ENCODE results near the gene SPCS3.
"Not testable (repeated sequence)": the region's sequence is repeated elsewhere in the genome, so short reads cannot be mapped to it uniquely, and the experiment has no call there.

The SPCS3 gene

GRCh38 chr4:176320340-176320975 lies 692 bp downstream of the SPCS3 start:
- Histone ChIP-seq H3K4me1 (ENCODE audit: control insufficient read depth in 1 of 2, insufficient read depth in 2 of 2, low read length in 2 of 2) (peaks cover 27 to 32% of the 10 kb centered on the region in 2 donors), H3K4me3 (ENCODE audit: low read depth in 1 of 2, low read length in 2 of 2) (peak overlapping the region; percentile 91 to 94), H3K9me3 (ENCODE audit: control insufficient read depth in 1 of 2, low read length in 2 of 2) (no peaks in the 10 kb centered on the region), H3K27ac (ENCODE audit: low read depth, low read length) (peak overlapping the region; percentile 100), H3K36me3 (ENCODE audit: control insufficient read depth in 1 of 2, insufficient read depth in 2 of 2, low read length in 2 of 2) (no peaks in the 10 kb centered on the region), H3K27me3 (ENCODE audit: control insufficient read depth in 1 of 2, insufficient read depth in 2 of 2, low read length in 2 of 2) (no peaks in the 10 kb centered on the region), H3K9ac (ENCODE audit: low read depth in 1 of 2, low read length in 2 of 2) (peak overlapping the region; percentile 88 to 96)

DNA sequence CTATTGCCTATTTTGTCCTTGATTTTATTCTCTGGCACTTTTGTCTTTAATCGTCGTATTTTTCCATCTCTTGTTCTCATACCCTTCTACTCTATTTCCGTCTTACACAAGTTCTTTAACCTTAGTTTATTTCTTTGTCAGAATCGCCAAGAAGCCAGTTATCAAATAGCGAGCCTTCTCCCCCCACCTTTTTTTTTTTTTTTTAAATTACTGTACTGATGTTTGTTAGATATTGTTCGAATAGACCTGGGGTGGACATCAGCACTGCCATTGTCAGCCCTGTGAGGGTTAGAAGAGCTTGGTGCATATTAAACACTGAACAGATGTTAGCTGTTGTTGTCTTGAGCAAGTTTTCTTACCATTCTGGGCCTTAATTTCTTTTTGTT lies 1.2 kb downstream of the SPCS3 start:
- Histone ChIP-seq H3K27ac (ENCODE audit: low read depth, low read length) (peak overlapping the region; percentile 100), H3K9me3 (ENCODE audit: control insufficient read depth in 1 of 2, low read length in 2 of 2) (no peaks in the 10 kb centered on the region), H3K36me3 (ENCODE audit: control insufficient read depth in 1 of 2, insufficient read depth in 2 of 2, low read length in 2 of 2) (no peaks in the 10 kb centered on the region), H3K4me1 (ENCODE audit: control insufficient read depth in 1 of 2, insufficient read depth in 2 of 2, low read length in 2 of 2) (peaks cover 27 to 32% of the 10 kb centered on the region in 2 donors), H3K9ac (ENCODE audit: low read depth in 1 of 2, low read length in 2 of 2) (peak overlapping the region; percentile 88 to 96), H3K27me3 (ENCODE audit: control insufficient read depth in 1 of 2, insufficient read depth in 2 of 2, low read length in 2 of 2) (no peaks in the 10 kb centered on the region), H3K4me3 (ENCODE audit: low read depth in 1 of 2, low read length in 2 of 2) (peak overlapping the region; percentile 91 to 94)

- H3K9ac ChIP-seq (ENCODE audit: low read depth in 1 of 2, low read length in 2 of 2): peak overlapping the region; percentile 88 to 96
- no peaks in the 10 kb centered on the region for H3K36me3 ChIP-seq (ENCODE audit: control insufficient read depth in 1 of 2, insufficient read depth in 2 of 2, low read length in 2 of 2)
- no peaks in the 10 kb centered on the region for H3K9me3 ChIP-seq (ENCODE audit: control insufficient read depth in 1 of 2, low read length in 2 of 2)
- no peaks in the 10 kb centered on the region for H3K27me3 ChIP-seq (ENCODE audit: control insufficient read depth in 1 of 2, insufficient read depth in 2 of 2, low read length in 2 of 2)
- peak overlapping the region; percentile 100 for H3K27ac ChIP-seq (ENCODE audit: low read depth, low read length)
- H3K4me1 ChIP-seq (ENCODE audit: control insufficient read depth in 1 of 2, insufficient read depth in 2 of 2, low read length in 2 of 2): peaks cover 27 to 32% of the 10 kb centered on the region in 2 donors
- H3K4me3 ChIP-seq (ENCODE audit: low read depth in 1 of 2, low read length in 2 of 2): peak overlapping the region; percentile 91 to 94
These were observed 1.8 kb downstream of the SPCS3 start for GRCh38 chr4:176321589-176321988.

- Histone ChIP-seq H3K27ac (ENCODE audit: low read depth, low read length) (no peak overlapping the region), H3K4me3 (ENCODE audit: low read depth in 1 of 2, low read length in 2 of 2) (no peak overlapping the region), H3K9ac (ENCODE audit: low read depth in 1 of 2, low read length in 2 of 2) (no peak overlapping the region), H3K4me1 (ENCODE audit: control insufficient read depth in 1 of 2, insufficient read depth in 2 of 2, low read length in 2 of 2) (peaks cover 27 to 32% of the 10 kb centered on the region in 2 donors), H3K36me3 (ENCODE audit: control insufficient read depth in 1 of 2, insufficient read depth in 2 of 2, low read length in 2 of 2) (peaks cover 0 to 12% of the 10 kb centered on the region in 2 donors), H3K27me3 (ENCODE audit: control insufficient read depth in 1 of 2, insufficient read depth in 2 of 2, low read length in 2 of 2) (no peaks in the 10 kb centered on the region), H3K9me3 (ENCODE audit: control insufficient read depth in 1 of 2, low read length in 2 of 2) (no peaks in the 10 kb centered on the region)
These were observed 3.9 kb downstream of the SPCS3 start for GRCh38 chr4:176323511-176324160.

DNA sequence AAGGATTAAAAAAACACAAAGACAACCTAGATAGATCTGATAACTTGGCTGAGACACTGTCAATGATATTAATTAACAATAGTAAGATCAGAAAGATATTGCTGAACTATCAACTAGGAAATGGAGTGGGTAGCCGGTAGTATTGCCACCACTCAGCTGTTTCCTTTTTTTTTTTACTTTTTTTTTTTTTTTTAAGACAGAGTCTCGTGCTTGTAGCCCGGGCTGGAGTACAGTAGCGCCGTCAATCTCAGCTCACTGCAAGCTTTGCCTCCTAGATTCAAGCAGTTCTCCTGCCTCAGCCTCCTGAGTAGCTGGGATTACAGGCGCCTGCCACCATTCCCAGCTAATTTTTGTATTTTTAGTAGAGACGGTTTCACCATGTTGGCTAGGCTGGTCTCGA lies 5.1 kb downstream of the SPCS3 start:
- H3K4me1 ChIP-seq (ENCODE audit: control insufficient read depth in 1 of 2, insufficient read depth in 2 of 2, low read length in 2 of 2): peaks cover 20 to 27% of the 10 kb centered on the region in 2 donors
- H3K9me3 ChIP-seq (ENCODE audit: control insufficient read depth in 1 of 2, low read length in 2 of 2); H3K27me3 ChIP-seq (ENCODE audit: control insufficient read depth in 1 of 2, insufficient read depth in 2 of 2, low read length in 2 of 2); H3K4me3 ChIP-seq (ENCODE audit: low read depth in 1 of 2, low read length in 2 of 2); H3K9ac ChIP-seq (ENCODE audit: low read depth in 1 of 2, low read length in 2 of 2); H3K27ac ChIP-seq (ENCODE audit: low read depth, low read length): not testable (repeated sequence)
- peaks cover 0 to 24% of the 10 kb centered on the region in 2 donors for H3K36me3 ChIP-seq (ENCODE audit: control insufficient read depth in 1 of 2, insufficient read depth in 2 of 2, low read length in 2 of 2)

DNA sequence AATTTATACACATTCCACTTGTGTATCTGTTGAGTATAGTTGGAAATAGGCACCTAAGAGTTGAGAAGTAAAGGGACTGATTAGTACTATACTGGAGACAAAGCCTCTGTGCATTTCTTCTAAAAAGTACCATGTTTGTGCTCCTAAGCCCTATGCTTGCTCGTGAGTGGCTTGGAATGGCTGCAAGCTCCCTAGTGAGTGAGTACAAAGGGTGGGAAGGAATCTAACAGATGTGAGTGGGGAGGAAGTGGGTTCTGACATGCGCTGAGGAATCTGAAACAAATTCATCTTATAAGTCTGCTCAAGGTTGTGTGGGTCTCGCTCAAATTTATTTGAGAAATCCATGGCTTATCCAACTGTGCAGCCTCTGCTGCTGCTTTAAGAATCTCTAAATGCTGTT lies 13.3 kb downstream of the SPCS3 start:
- Histone ChIP-seq H3K27me3 (ENCODE audit: control insufficient read depth in 1 of 2, insufficient read depth in 2 of 2, low read length in 2 of 2) (no peaks in the 10 kb centered on the region), H3K9me3 (ENCODE audit: control insufficient read depth in 1 of 2, low read length in 2 of 2) (no peaks in the 10 kb centered on the region), H3K4me1 (ENCODE audit: control insufficient read depth in 1 of 2, insufficient read depth in 2 of 2, low read length in 2 of 2) (peaks cover 4 to 6% of the 10 kb centered on the region in 2 donors), H3K9ac (ENCODE audit: low read depth in 1 of 2, low read length in 2 of 2) (no peak overlapping the region), H3K27ac (ENCODE audit: low read depth, low read length) (no peak overlapping the region), H3K4me3 (ENCODE audit: low read depth in 1 of 2, low read length in 2 of 2) (no peak overlapping the region), H3K36me3 (ENCODE audit: control insufficient read depth in 1 of 2, insufficient read depth in 2 of 2, low read length in 2 of 2) (peaks cover 0 to 22% of the 10 kb centered on the region in 2 donors)

DNA sequence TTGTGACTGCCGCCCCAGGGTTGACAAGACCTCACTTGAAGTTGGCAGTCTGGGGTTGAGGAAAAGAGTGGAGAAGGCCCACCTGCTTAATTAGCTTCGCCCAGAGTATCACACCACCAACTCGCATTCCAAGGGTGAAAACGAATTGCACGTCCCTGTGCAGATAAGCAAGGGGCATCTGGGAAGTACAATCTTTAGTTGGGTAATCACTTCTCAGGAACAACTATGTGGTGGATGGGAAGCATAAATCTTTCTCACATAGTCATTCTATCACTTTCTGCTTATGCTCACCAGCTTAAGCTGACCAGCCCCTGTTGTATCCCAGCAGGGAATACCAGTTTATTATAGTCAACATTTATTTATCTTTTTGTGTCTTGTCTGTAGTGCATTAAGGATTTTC lies 14.3 kb downstream of the SPCS3 start:
- Histone ChIP-seq H3K9me3 (ENCODE audit: control insufficient read depth in 1 of 2, low read length in 2 of 2) (no peaks in the 10 kb centered on the region), H3K27ac (ENCODE audit: low read depth, low read length) (no peak overlapping the region), H3K4me1 (ENCODE audit: control insufficient read depth in 1 of 2, insufficient read depth in 2 of 2, low read length in 2 of 2) (peaks cover 4 to 6% of the 10 kb centered on the region in 2 donors), H3K27me3 (ENCODE audit: control insufficient read depth in 1 of 2, insufficient read depth in 2 of 2, low read length in 2 of 2) (no peaks in the 10 kb centered on the region), H3K9ac (ENCODE audit: low read depth in 1 of 2, low read length in 2 of 2) (no peak overlapping the region), H3K4me3 (ENCODE audit: low read depth in 1 of 2, low read length in 2 of 2) (no peak overlapping the region), H3K36me3 (ENCODE audit: control insufficient read depth in 1 of 2, insufficient read depth in 2 of 2, low read length in 2 of 2) (peaks cover 0 to 15% of the 10 kb centered on the region in 2 donors)

DNA sequence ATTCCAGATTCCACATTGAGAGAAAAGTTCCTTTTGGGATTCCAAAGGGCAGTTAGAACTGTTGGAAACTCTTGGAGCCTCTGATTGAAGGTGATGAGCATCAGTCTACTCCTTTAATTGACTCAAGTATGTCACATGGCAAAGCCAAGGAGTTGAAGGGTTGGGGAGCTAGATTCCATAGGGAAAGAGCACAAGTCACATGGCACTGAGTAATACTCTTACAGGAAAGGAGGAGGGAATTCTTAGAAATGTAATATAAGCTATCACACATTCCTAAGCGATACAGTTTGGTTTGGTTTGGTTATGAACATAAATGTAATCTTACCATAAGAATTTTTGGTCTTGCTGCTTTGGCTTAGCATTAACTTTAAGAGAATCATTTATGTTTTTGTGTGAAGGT lies 15.7 kb downstream of the SPCS3 start:
- Histone ChIP-seq H3K4me3 (ENCODE audit: low read depth in 1 of 2, low read length in 2 of 2) (no peak overlapping the region), H3K4me1 (ENCODE audit: control insufficient read depth in 1 of 2, insufficient read depth in 2 of 2, low read length in 2 of 2) (peaks cover 4 to 6% of the 10 kb centered on the region in 2 donors), H3K27me3 (ENCODE audit: control insufficient read depth in 1 of 2, insufficient read depth in 2 of 2, low read length in 2 of 2) (no peaks in the 10 kb centered on the region), H3K9me3 (ENCODE audit: control insufficient read depth in 1 of 2, low read length in 2 of 2) (no peaks in the 10 kb centered on the region), H3K27ac (ENCODE audit: low read depth, low read length) (no peak overlapping the region), H3K9ac (ENCODE audit: low read depth in 1 of 2, low read length in 2 of 2) (no peak overlapping the region), H3K36me3 (ENCODE audit: control insufficient read depth in 1 of 2, insufficient read depth in 2 of 2, low read length in 2 of 2) (peaks cover 0 to 1% of the 10 kb centered on the region in 2 donors)

- Histone ChIP-seq H3K9me3 (ENCODE audit: control insufficient read depth in 1 of 2, low read length in 2 of 2) (peaks cover 19 to 24% of the 10 kb centered on the region in 2 donors), H3K27ac (ENCODE audit: low read depth, low read length) (no peak overlapping the region), H3K36me3 (ENCODE audit: control insufficient read depth in 1 of 2, insufficient read depth in 2 of 2, low read length in 2 of 2) (no peaks in the 10 kb centered on the region), H3K9ac (ENCODE audit: low read depth in 1 of 2, low read length in 2 of 2) (no peak overlapping the region), H3K27me3 (ENCODE audit: control insufficient read depth in 1 of 2, insufficient read depth in 2 of 2, low read length in 2 of 2) (no peaks in the 10 kb centered on the region), H3K4me3 (ENCODE audit: low read depth in 1 of 2, low read length in 2 of 2) (no peak overlapping the region), H3K4me1 (ENCODE audit: control insufficient read depth in 1 of 2, insufficient read depth in 2 of 2, low read length in 2 of 2) (no peaks in the 10 kb centered on the region)
These were observed 20.4 kb downstream of the SPCS3 start for GRCh38 chr4:176339936-176340761.

Measured in duodenal mucosa (tissue), 2 donors.